ENCODE data around the gene NR6A1.

Gene NR6A1

DNA sequence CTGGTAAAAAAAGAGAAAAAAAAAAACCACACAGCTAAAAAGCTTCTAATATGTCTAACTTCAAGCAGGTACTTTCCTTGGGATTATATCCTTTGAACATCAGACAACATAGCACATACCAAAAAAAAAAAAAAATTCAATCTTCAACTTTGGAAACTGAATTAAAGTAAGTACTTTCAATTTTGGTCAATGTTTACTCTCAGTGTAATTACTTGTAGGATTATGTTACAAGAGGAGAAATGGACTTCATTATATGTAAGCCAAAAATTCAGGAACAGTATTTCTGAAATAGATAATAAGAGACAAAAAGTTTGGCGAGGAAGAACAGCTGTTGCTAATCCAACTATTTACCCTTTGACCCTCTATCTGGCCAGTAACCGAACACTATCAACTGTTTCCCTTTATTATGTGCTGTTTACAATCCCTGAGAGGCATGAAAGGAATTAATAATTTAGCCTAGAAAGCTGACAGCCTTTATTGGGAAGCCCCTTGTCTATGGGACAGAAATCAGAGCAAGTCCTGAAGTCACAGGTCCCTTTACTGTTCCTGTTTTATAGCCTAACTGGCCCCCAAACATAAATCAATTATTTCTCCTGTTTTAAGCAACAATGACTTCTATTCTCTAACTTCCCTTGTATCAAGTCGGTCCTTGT is 46.6 kb downstream of the NR6A1 start:
- no peak for DNase-seq (ENCODE audit: low read depth in 2 of 2)

DNA sequence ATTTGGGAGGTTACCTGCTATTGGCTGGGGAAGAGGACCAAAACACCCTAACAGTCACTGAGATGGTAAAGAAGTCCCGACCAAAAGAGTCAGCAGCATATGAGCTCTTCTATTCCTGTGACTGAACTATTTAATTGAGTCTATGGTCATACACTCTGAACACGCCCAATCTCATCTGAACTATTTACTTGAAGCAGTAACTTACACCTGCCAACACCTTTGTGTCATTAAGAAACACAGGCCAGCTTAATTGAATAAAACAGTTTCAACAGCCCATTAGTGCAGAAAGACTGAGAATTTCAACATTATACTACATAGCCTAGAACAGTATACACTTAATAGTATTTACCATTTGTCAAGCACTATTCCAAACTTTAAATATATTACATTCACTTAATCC is 47.8 kb downstream of the NR6A1 start:
- no peak for DNase-seq (ENCODE audit: low read depth in 2 of 2)

GRCh38 chr9:124721109-124721906 is 49.8 kb downstream of the NR6A1 start:
- no peak for DNase-seq (ENCODE audit: low read depth in 2 of 2)

DNA sequence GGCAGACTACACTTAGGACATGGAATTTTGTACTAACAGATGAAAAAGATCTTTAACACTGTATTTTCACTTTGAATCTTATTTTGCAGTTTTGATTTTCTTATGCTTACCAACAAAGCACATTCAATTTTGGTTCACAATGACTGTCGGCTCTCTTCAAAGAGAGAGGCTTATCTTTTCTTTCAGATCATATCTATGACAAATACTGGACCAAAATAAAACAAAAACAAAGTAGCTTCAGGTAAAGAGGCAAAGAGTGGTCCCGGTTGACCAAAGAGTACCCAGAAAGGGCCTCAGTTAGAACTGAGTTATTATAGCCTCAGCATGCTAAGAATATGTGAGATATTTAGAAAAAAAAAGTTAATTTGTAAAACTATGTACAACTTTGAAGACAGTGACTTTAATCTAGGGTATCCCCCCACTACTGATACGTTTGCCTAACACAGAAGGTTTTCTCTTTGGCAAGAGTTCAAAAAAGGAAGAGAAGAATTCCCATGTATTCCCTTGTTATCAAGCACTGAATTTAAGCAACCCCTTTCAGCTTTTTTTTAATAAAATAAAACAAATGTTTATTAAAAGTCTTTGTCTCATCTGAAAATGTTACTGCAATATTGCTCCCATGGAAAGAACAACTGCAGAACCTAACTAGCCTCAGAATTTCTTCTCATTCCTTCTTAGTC is 50.5 kb downstream of the NR6A1 start:
- DNase-seq (ENCODE audit: low read depth in 2 of 2) = no peak

DNA sequence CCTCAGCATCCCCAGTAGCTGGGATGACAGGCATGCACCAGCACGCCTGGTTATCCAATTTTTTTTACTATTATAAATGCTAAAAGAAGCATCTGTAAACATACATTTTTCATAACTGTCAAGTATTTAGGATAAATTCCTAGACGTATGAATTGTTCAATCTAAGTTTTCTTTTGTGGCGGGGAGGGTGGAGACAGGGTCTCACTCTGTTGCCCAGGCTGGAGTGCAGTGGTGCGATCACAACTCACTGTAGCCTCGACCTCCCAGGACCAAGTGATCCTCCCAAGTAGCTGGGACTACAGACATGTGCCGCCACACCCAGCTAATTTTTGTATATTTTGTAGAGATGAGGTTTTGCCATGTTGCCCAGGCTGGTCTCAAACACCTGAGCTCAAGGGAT is 52.2 kb downstream of the NR6A1 start:
- no peak for DNase-seq (ENCODE audit: low read depth in 2 of 2)

DNA sequence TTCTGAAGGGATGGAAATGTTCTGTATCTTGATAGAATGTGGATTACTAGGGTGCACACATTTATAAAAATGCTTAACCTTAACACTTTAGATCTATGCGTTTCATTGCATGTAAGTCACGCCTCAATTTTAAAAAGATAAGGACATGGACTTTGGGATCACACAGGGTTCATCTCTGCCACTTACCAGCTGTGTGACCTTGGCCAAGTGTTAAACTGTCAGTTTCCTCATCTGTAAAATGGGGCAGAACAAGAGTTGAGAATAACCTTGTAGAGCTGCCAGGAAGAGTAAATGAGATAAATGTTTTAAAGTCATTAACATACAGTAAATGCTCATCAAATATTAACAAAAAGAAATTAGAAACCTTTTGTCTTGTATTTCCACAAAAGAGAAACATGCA is 53.5 kb downstream of the NR6A1 start:
- DNase-seq (ENCODE audit: low read depth in 2 of 2) = no peak

DNA sequence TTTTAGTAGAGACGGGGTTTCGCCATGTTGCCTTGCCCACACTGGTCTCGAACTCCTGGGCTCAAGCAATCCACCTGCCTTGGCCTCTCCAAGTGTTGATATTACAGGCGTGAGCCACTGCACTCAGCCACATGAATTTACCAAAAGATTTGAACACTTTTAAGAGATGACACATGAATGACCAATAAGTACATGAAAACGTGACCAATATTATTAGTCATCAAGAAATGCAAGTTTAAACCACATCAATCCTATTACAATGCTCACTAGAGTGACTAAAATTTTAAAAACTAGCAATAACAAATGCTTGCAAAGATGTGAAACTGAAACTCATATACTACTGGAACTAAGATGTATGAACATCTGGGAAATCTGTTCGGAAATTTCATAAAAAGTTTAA is 54.3 kb downstream of the NR6A1 start:
- DNase-seq (ENCODE audit: low read depth in 2 of 2) = no peak

DNA sequence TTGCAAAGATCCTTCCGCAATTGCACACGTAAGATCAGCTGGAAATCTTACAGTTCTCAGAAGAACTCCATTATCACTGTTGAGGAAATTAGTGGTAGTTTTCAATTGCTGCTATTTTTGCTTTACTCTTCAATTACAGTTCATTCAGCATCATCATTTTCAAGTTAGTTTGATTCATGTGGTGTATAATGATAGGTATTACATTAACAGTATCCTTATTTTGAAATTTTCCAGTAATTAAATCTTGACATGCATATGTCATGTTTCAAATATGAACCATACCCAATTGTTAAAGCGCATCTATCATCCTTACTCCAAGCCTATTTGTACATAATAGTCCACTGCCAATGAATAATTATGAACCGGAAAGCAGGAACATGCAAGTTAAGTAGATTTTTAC is 60.3 kb downstream of the NR6A1 start:
- no peak for DNase-seq (ENCODE audit: low read depth in 2 of 2)

DNA sequence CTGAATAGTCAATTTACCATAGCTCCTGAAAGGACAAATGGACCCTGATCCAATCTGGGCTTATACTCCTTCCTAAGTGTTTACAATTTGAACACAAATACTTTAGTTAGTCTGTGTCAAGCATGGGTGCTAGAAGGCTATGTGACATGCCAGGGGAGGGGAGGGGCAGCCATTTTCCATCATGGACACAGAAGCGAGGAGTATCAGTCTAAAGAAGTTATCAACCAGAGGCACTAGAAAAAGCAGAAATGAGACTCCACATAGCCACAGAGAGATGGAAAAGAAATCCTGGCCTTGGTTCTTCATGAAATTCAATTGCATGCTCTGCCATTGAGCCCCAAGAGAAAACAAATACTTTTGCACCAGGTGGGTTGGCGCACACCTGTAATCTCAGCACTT is 61.8 kb downstream of the NR6A1 start:
- DNase-seq (ENCODE audit: low read depth in 2 of 2) = no peak

DNA sequence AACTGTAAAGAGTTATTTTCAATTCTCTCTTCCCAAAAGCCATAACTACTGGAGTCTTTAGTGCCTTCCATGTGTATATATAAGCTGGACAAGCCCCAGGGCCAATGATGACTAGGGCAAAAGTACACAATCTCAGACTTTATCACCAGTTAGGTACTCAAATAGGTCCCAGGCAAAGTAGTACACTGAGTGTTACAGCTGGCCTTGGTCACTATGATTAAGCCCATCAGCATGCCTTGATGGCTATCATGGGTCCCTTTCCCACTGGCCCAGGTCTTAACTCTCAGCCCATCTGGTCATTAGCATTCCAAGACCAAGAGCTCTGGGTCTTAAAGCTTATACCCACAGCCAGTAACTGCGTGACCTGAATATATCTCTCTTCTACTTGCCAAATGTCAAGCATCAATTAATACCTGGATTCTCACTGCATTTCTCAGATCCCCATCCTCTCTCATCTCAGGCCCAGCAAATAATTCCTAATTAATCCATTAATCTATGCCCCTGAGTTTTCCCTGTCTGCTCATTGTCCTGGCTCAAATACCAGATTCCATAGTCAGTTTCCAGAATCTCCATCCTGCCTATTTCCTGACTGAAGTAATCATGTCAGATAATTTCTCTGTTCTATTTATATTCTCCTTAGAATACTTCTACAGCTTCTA is 62.3 kb downstream of the NR6A1 start:
- no peak for DNase-seq (ENCODE audit: low read depth in 2 of 2)

DNA sequence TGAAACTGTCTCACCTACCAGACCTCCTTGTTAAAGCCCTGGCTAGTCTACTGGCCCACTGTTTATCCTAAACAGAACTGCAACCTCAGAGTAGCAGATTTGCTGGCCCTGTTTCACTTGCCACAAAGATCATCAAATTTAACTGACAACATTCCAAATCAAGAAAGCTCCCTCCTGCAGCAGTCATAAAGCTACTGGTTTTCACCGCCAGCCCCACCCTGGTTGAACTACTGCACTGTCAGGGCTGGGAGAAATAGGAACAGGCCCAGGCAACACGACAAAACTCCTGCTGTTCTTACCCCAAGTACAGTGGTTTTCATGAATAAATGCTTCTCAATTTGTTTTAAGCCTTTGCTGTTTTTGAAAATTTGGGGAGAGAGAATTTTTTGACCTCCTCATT is 63.0 kb downstream of the NR6A1 start:
- DNase-seq (ENCODE audit: low read depth in 2 of 2) = no peak

DNA sequence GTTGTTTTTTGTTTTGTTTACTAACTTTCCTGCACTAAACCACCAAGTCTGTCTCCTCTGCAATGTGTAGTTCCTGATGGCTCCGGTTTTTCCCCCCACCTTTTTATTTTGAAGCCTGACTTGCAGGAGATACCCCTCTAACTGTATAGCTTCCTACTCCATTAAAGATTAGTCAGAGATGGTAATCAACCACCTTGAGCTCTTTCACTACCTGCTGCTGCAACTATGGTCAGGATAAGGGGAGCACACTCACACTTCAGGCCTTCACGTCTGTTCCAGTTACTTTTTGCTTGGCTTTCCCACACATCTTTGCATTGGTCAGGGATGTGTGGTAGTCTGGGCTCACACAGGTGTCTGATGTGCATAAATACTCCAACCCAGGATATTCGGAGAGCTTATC is 63.4 kb downstream of the NR6A1 start:
- DNase-seq (ENCODE audit: low read depth in 2 of 2) = no peak

DNA sequence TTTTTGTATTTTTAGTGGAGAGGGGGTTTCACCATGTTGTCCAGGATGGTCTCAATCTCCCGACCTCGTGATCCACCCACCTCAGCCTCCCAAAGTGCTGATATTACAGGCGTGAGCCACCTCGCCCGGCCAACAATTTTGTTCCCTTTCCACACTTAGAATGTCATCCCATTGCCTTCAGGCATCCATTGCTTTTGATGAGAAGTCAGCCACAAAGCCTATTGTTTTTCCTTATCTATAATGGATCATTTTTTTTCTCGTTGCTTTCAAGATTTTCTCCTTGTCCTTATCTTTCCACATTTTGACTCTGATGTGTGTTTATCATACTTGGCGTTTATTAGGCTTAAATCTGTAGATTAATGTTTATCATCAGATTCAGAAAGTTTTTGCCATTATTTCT is 64.4 kb downstream of the NR6A1 start:
- DNase-seq (ENCODE audit: low read depth in 2 of 2) = no peak

- DNase-seq (ENCODE audit: low read depth in 2 of 2) = no peak
These were observed 71.5 kb downstream of the NR6A1 start for GRCh38 chr9:124699575-124699974.

DNA sequence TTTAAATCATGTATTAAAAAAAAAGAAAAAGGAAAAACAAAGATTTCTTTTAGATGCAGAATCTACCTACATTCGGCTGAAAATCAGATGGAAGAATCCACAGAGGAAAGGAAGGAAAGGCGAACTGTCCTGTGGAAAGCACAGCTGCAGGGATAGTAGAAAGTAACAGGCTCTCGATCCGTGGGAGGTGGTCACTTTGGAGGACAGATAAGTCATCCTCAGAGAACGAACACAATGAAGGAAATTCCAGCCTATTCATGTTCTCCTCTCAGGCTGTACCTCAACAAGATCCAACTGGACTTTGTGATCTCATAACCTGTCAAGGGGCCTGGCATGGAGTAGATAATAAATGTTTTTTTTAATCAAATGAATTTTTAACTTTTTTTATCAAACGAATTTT is 72.8 kb downstream of the NR6A1 start:
- no peak for DNase-seq (ENCODE audit: low read depth in 2 of 2)

- no peak for DNase-seq (ENCODE audit: low read depth in 2 of 2)
These were observed 73.5 kb downstream of the NR6A1 start for GRCh38 chr9:124697326-124698200.

DNA sequence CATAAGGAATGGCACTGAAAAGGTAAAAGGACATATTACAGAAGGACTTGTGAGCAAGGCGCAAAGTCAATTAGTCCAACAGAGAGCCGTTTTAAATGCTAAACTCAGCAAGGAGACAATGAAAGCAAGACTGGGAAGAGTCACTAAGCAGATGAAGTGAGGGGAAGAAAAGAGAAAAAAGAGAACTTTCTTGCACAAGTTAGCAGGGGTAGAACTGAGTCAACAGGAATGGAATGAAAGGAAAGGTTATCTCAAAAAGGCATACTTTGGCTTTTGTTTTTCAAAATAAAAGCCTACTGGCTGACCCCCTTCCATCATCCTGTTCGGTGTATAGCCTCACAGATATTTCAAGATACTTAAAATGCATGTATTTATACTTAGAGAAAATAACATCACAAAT is 75.0 kb downstream of the NR6A1 start:
- DNase-seq (ENCODE audit: low read depth in 2 of 2) = no peak

DNA sequence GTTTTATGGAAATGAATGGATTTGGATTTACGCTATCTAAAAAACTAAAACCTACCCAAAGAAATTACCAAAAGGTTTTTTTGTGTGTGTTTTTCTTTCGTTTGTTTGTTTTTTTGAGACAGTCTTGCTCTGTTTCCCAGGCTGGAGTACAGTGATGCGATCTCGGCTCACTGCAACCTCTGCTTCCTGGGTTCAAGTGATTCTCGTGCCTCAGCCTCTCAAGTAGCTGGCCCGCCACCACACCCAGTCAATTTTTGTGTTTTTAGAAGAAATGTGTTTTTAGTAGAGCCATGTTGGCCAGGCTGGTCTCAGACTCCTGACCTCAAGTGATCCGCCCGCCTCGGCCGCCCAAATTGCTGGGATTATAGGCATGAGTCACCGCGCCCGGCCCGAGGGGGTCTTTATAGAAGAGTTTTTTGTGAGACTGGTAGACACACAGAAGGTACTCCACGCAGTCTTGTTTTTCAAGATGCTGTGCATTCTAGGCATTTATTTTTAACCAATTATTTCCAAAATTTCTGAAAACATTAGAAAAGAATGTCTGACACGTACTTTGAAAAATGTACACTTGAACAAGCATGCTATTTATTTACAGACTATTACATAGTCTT is 75.7 kb downstream of the NR6A1 start:
- no peak for DNase-seq (ENCODE audit: low read depth in 2 of 2)

GRCh38 chr9:124694414-124695279 is 76.5 kb downstream of the NR6A1 start:
- no peak for DNase-seq (ENCODE audit: low read depth in 2 of 2)

- DNase-seq (ENCODE audit: low read depth in 2 of 2) = no peak
These were observed 77.7 kb downstream of the NR6A1 start for GRCh38 chr9:124693403-124693802.

Measured in stimulated activated CD4-positive, alpha-beta T cell treated with anti-CD3 and anti-CD28 coated beads, Interleukin-12 subunit alpha, Interleukin-12 subunit beta, amount 100 ng/mL, for 24 hours (primary cell).